Activated T-helper 9 cell treated with anti-CD3 and anti-CD28 coated beads, Interleukin-2, amount 50 U/mL, for 16 hours (primary cell): Measurements from ENCODE around the gene MIR17HG.

Source experiments
- DNase-seq: peaks from one replicate; pipeline ENCODE4 v3.0.0-alpha.2; 2020; ENCODE audit warnings: low read depth

MIR17HG gene

GRCh38 chr13:91368676-91369440, 21.4 kb downstream of the MIR17HG start:
- DNase-seq = no peak

- no peak for DNase-seq
These were observed 21.9 kb downstream of the MIR17HG start for GRCh38 chr13:91369441-91369831.

DNA sequence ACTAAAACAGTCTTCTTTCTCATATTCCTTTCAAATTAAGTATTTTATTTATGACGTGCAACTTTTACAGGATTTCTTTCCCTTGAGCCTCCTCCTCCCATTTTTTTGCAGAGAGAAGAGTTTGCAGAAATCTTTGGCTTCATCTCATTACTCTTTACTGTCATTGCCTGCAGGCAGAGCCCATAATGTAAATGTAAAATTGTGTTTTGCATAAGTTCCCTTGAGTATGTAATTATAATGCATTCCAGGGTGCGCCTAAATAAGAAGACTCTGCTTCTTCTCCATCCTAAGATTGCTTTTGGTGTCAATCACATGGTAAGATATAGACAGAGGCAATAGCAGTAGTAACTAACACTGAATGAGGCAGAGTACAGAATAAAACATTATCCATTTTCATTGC, 23.0 kb downstream of the MIR17HG start:
- DNase-seq = no peak

GRCh38 chr13:91372911-91373310, 25.4 kb downstream of the MIR17HG start:
- DNase-seq = no peak

DNA sequence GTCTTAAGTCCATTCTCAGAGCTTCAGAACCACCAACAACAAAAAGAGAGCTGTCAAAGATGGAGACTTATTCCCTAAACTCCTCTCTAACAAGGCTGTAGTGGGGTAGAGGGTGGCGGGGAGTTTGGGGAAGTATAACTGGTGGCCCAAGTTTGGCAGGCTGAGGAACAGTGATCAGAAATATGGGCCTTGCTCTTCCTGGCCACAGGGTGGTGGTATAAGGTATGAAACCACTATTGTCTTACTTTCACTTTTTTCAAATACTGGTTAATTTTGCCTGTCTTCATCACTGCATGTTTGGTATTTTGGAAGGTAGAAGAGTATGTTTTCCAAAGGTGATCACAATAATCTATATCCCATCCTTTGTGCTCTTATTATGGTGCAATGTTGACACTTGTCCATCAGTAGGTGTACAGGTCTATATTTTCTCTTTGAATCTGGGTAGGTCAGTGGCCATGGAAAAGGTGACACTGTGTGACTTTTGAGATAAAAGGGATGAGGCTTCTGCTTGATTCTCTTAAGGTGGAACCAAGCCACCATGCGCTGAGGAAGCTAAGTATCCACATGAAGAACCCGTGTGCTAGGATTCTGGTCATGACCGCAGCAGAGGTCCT, 27.7 kb downstream of the MIR17HG start:
- DNase-seq = no peak

GRCh38 chr13:91381371-91381770, 33.9 kb downstream of the MIR17HG start:
- DNase-seq = no peak

DNA sequence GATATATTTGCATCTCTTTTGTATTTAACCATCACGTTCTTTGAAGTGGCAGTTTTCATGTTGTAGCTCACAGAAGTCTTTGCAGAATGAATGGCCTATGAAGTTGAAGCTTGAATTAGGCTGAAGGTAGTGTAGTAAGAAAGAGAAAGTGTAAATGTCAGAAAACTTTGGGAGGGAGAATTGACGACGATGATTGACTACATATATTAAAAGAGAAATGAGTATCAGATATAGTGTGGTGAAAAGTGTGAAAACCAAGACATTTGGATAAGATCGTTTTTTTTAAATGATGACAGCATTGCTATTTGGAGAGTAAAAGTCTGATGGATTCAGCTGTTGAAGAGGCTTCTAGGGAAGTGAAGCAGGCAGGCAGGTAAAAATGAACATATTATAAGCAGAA, 36.3 kb downstream of the MIR17HG start:
- no peak for DNase-seq

GRCh38 chr13:91384896-91385295, 37.4 kb downstream of the MIR17HG start:
- DNase-seq = no peak

GRCh38 chr13:91389186-91389585, 41.7 kb downstream of the MIR17HG start:
- DNase-seq = no peak

- no peak for DNase-seq
These were observed 50.1 kb downstream of the MIR17HG start for GRCh38 chr13:91397595-91397994.

DNA sequence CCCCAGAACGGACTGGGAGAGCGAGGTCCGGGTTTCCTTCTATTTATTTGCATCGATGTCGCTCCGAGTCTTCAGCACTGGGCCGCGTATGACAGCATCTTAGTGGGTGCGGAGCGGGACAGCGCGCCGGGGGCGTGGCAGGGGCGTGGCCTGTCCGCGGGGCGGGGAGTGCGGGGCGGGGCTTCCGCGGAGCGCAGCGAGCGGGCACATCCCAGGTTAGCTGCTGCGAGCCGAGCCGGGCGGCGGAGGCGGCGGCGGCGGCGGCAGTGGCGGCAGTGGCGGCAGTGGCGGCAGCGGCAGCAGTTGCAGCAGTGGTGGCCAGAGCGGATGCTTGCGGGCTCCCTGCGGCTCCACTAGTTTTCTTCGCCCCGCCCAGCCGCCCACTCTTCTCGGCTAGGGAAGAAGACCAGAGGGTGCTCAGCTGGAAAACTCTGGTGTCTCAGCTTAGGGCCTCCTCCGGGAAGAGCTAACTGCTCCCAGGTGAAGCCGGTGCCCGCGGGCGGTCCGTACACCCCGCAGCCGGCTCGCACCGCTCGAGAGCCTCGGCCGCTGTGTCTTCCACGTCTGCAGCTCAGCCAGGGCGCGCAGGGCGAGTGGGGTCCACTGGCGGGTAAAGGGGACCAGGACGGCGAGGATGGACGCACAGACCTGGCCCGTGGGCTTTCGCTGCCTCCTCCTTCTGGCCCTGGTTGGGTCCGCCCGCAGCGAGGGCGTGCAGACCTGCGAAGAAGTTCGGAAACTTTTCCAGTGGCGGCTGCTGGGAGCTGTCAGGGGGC, 51.1 kb downstream of the MIR17HG start, which contains the start of gene GPC5:
GPC5 (plus strand) TSS at position 209 of the 776 bp plus-strand sequence.
- peak; percentile 76 for DNase-seq

DNA sequence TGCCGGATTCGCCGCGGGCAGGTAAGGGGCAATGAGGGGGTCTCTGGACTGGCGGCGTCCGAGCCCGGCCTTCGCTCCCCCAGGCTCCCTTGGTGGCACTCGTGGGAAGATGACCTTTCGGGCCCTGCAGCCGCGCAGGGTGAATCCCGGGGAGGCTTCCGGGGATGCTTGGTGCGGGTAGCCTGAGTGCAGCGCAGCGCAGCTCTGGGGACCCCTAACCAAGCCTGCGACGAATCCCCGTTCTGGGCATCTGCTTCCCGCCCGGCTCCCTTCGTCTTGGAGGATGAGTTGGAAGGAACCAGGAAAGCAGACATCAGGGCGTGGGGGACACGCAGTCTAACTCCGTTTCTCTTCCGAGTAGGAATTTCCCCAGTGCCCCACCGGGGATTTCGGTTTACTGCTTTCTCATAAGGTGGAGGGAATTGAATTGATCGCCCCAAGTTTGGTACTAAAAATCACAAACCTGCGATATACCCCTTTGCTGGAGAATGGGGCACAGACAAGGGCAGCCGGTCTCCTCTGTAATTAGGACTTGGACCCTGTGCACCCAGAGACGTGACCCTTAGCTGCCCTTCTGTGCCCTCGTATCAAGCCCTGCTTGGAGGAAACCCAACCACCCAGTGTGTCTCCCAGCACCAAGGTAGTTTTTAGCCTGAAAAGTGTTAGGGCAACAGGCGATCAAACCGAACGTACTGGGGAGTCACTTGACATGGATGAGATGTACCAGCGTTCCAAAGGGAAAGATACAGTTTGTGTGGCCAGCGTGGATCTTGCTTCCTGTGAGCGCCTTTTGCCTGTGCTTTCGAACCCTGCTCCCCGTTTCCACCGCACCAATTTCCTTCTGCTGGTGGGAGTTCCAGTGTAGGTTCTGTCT, 51.9 kb downstream of the MIR17HG start:
- DNase-seq = peak; percentile 0

DNA sequence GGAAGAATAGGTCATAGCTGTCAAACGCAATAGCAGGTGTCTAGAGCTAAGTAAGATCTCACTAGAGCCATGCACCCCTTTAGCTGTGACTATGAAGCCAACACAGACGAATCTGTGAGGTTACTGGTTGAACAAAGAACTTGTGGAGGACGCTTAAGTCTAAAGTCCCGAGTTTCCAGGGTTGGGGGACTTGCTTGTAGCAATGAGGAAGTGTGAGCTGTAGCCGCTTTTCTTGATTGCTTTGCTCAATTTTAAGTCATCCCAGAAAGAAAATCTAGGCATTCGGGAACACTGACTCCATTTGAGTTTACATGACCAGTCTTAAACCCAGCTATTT, 52.5 kb downstream of the MIR17HG start:
- DNase-seq = no peak

- no peak for DNase-seq
These were observed 53.2 kb downstream of the MIR17HG start for GRCh38 chr13:91400671-91401070.

DNA sequence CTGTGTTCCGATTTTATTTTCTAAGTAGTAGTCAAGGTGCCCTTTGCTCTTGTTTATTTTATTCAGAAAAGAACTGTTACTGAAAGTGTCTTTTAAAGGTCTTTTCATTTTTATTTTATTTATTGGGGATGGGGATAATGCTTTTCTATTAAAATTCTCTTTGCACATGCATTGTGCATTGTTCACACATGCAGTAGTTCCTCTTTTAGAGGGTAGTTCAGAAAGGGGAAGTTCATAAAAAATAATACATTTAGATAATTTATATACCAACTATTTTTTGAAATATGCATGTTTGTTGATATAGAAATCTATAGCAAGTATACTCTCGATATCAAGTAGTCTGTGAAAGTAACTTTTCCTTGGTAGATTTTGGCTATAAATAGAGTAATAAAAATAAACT, 54.4 kb downstream of the MIR17HG start:
- DNase-seq = no peak
